Measurements from ENCODE around the gene CT47A7. TPM values are rescaled to one million over a fixed set of nuclear protein-coding genes. Genes with fewer than 3 reads are reported as not detected.
"Not testable (repeated sequence)": the region's sequence is repeated elsewhere in the genome, so short reads cannot be mapped to it uniquely, and the experiment has no call there.

CT47A7 gene
- not detected in 2 replicates for total RNA-seq (2014; rRNA removed; shearing (Covaris generic))

- H3K27me3 ChIP-seq (replicated peaks); H3K4me3 ChIP-seq; H3K9me3 ChIP-seq (replicated peaks); H3K4me1 ChIP-seq (replicated peaks); DNase-seq (ENCODE audit: low read depth in 1 of 2, low spot score in 2 of 2); H3K36me3 ChIP-seq; H3K27ac ChIP-seq: not testable (repeated sequence)
Observed at GRCh38 chrX:120956500-120956899, at the start of gene CT47A7. Gene CT47A7 (minus strand): TSS chrX:120956600. CDS start chrX:120956345, 255 bp downstream.

GRCh38 chrX:121000589-121000988, 44.2 kb upstream of the CT47A7 start:
- DNase-seq (ENCODE audit: low read depth in 1 of 2, low spot score in 2 of 2): no peak
- no peak overlapping the region for H3K27ac ChIP-seq
- H3K4me1 ChIP-seq (replicated peaks): no peaks in the 10 kb centered on the region
- H3K4me3 ChIP-seq: no peak overlapping the region
- H3K9me3 ChIP-seq (replicated peaks): no peaks in the 10 kb centered on the region
- no peaks in the 10 kb centered on the region for H3K27me3 ChIP-seq (replicated peaks)
- no peaks in the 10 kb centered on the region for H3K36me3 ChIP-seq

GRCh38 chrX:120999413-120999812, 43.0 kb upstream of the CT47A7 start:
- H3K27me3 ChIP-seq (replicated peaks): no peaks in the 10 kb centered on the region
- no peak overlapping the region for H3K27ac ChIP-seq
- DNase-seq (ENCODE audit: low read depth in 1 of 2, low spot score in 2 of 2): no peak
- H3K36me3 ChIP-seq: no peaks in the 10 kb centered on the region
- no peaks in the 10 kb centered on the region for H3K9me3 ChIP-seq (replicated peaks)
- no peaks in the 10 kb centered on the region for H3K4me1 ChIP-seq (replicated peaks)
- no peak overlapping the region for H3K4me3 ChIP-seq

- H3K4me1 ChIP-seq (replicated peaks); H3K9me3 ChIP-seq (replicated peaks); DNase-seq (ENCODE audit: low read depth in 1 of 2, low spot score in 2 of 2); H3K27ac ChIP-seq; H3K36me3 ChIP-seq; H3K4me3 ChIP-seq; H3K27me3 ChIP-seq (replicated peaks): not testable (repeated sequence)
Observed at GRCh38 chrX:120985660-120986059, 29.3 kb upstream of the CT47A7 start, which contains the start of gene CT47A1. Gene CT47A1 (minus strand): TSS chrX:120985760. CDS start chrX:120985529, 231 bp downstream.

Other genes starting within 250 kb of the CT47A7 start
- not detected in 2 replicates for gene CT47B1, start 80.7 kb downstream of the CT47A7 start, total RNA-seq (2014; rRNA removed; shearing (Covaris generic))
- not detected in 2 replicates for gene CT47A11, start 19.4 kb downstream of the CT47A7 start, total RNA-seq (2014; rRNA removed; shearing (Covaris generic))
- gene CT47A10, start 14.6 kb downstream of the CT47A7 start, total RNA-seq (2014; rRNA removed; shearing (Covaris generic)): not detected in 2 replicates
- gene CT47A9, start 9.7 kb downstream of the CT47A7 start, total RNA-seq (2014; rRNA removed; shearing (Covaris generic)): not detected in 2 replicates
- not detected in 2 replicates for gene CT47A8, start 4.9 kb downstream of the CT47A7 start, total RNA-seq (2014; rRNA removed; shearing (Covaris generic))
- gene CT47A6, start 4.9 kb upstream of the CT47A7 start, total RNA-seq (2014; rRNA removed; shearing (Covaris generic)): not detected in 2 replicates
- not detected in 2 replicates for gene CT47A5, start 9.7 kb upstream of the CT47A7 start, total RNA-seq (2014; rRNA removed; shearing (Covaris generic))
- not detected in 2 replicates for gene CT47A4, start 14.6 kb upstream of the CT47A7 start, total RNA-seq (2014; rRNA removed; shearing (Covaris generic))
- gene CT47A3, start 19.5 kb upstream of the CT47A7 start, total RNA-seq (2014; rRNA removed; shearing (Covaris generic)): not detected in 2 replicates
- not detected in 2 replicates for gene CT47A2, start 24.3 kb upstream of the CT47A7 start, total RNA-seq (2014; rRNA removed; shearing (Covaris generic))
- gene CT47A1, start 29.2 kb upstream of the CT47A7 start, total RNA-seq (2014; rRNA removed; shearing (Covaris generic)): not detected in 2 replicates
- 0.38 and 0.55 TPM in 2 replicates for gene GLUD2, start 91.0 kb upstream of the CT47A7 start, total RNA-seq (2014; rRNA removed; shearing (Covaris generic))